Endothelial cell of umbilical vein (primary cell): ENCODE data around the gene ASB6. TPM values are rescaled to one million over a fixed set of nuclear protein-coding genes. Genes with fewer than 3 reads are reported as not detected.

Source experiments
- BruUV-seq: library from RNA; stranded (reverse); fragments of 400-500 nt; replicated peaks from 2 replicates; lab custom pipeline; 2021; lab: Mats Ljungman, UMichigan
- CTCF ChIA-PET: fragments of 300-600, 350-600 bp; sonication (Branson Sonifier 250); formaldehyde crosslinking; loops from one replicate; lab custom pipeline; 2021; ENCODE audit warnings: antibody characterized with exemption, inconsistent platforms; lab: Charles Lee
- POLR2A ChIA-PET: fragments of 300-600, 350-600 bp; sonication (Branson Sonifier 250); formaldehyde crosslinking; loops from one replicate; lab custom pipeline; 2021; ENCODE audit warnings: antibody characterized with exemption, inconsistent platforms; lab: Charles Lee
- DNase-seq: peaks from one replicate; pipeline ENCODE4 v3.0.0-alpha.2; 2011; ENCODE audit warnings: low read depth, low spot score
- FAIRE-seq: peaks from 2 replicates; lab custom pipeline; 2011; peaks lifted over from hg19 to GRCh38; lab: Jason Lieb, UNC
- H2AFZ ChIP-seq: 2 replicates; pipeline ENCODE4 v1.6.0; 2012; ENCODE audit warnings: low read depth, low read length, control low read depth, inconsistent platforms
- H3K27ac ChIP-seq: 2 replicates; pipeline ENCODE4 v1.5.1; 2011; ENCODE audit warnings: low read depth, mild to moderate bottlenecking, control low read depth, low read length, moderate library complexity; ENCODE audit not compliant: insufficient read depth
- H3K27me3 ChIP-seq, 2 experiments: 2 replicates each; pipeline versions ENCODE4 v1.6.0 to v1.6.1; 2011; ENCODE audit warnings: low read length in 2 of 2, mixed read lengths in 1 of 2; ENCODE audit not compliant: control insufficient read depth in 2 of 2, insufficient read depth in 2 of 2
- H3K36me3 ChIP-seq, 2 experiments: 2 replicates in 1 of 2; 3 replicates in 1 of 2; pipeline ENCODE4 v1.5.1; 2011; ENCODE audit warnings: low read length in 2 of 2, mild to moderate bottlenecking in 1 of 2, moderate library complexity in 1 of 2; ENCODE audit not compliant: control insufficient read depth in 2 of 2, insufficient read depth in 2 of 2; ENCODE audit errors: extremely low read depth in 1 of 2
- H3K4me1 ChIP-seq: 3 replicates; pipeline ENCODE4 v1.5.1; 2011; ENCODE audit warnings: mild to moderate bottlenecking, low read length; ENCODE audit not compliant: control insufficient read depth, insufficient read depth; ENCODE audit errors: extremely low read depth
- H3K4me2 ChIP-seq: 2 replicates; pipeline ENCODE4 v1.6.1; 2011; ENCODE audit warnings: low read length, control low read depth, mixed read lengths; ENCODE audit not compliant: insufficient read depth
- H3K4me3 ChIP-seq, 3 experiments: fragments of 200-600 bp in 1 of 3; sonication (generic), shearing (Covaris generic) in 1 of 3; replicated peaks in 1 of 3; 2 replicates each; pipeline ENCODE4 v1.5.1; 2011 to 2016; ENCODE audit warnings: control low read depth in 3 of 3, low read length in 3 of 3, mild to moderate bottlenecking in 2 of 3, inconsistent platforms in 1 of 3, low read depth in 1 of 3, moderate library complexity in 1 of 3; ENCODE audit not compliant: insufficient read depth in 1 of 3
- H3K79me2 ChIP-seq: 2 replicates; pipeline ENCODE4 v1.6.0; 2012; ENCODE audit warnings: low read length, inconsistent platforms; ENCODE audit not compliant: control insufficient read depth, insufficient read depth
- H3K9ac ChIP-seq: replicated peaks from 2 replicates; pipeline ENCODE3; 2011; ENCODE audit warnings: low read length, control low read depth; ENCODE audit not compliant: insufficient read depth; ENCODE audit errors: extremely low read depth
- H3K9me1 ChIP-seq: replicated peaks from 3 replicates; pipeline ENCODE4 v1.6.0; 2011; ENCODE audit warnings: mild to moderate bottlenecking, low read length; ENCODE audit not compliant: control insufficient read depth, insufficient read depth; ENCODE audit errors: extremely low read depth
- H3K9me3 ChIP-seq: replicated peaks from 2 replicates; pipeline ENCODE4 v1.5.1; 2012; ENCODE audit warnings: low read length, inconsistent platforms; ENCODE audit not compliant: control insufficient read depth, insufficient read depth
- H4K20me1 ChIP-seq: replicated peaks from 2 replicates; pipeline ENCODE3; 2011; ENCODE audit warnings: mild to moderate bottlenecking, low read length; ENCODE audit not compliant: control insufficient read depth, insufficient read depth; ENCODE audit errors: extremely low read depth
- EZH2 ChIP-seq: IDR thresholded peaks from 2 replicates; pipeline ENCODE4 v1.6.1; 2012; ENCODE audit warnings: borderline replicate concordance, low read depth, mild to moderate bottlenecking, moderate library complexity, low read length, inconsistent platforms; ENCODE audit not compliant: severe bottlenecking
- FOS ChIP-seq: IDR thresholded peaks from 2 replicates; pipeline ENCODE4 v1.6.1; 2011; ENCODE audit warnings: mild to moderate bottlenecking, low read length, moderate library complexity, borderline replicate concordance; ENCODE audit not compliant: insufficient read depth
- GATA2 ChIP-seq: IDR thresholded peaks from 2 replicates; pipeline ENCODE4 v1.7.0; 2011; ENCODE audit warnings: low read depth, mild to moderate bottlenecking, moderate library complexity, mixed read lengths, low read length; ENCODE audit not compliant: insufficient read length, insufficient read depth
- JUN ChIP-seq: IDR thresholded peaks from 2 replicates; pipeline ENCODE4 v1.6.1; 2011; ENCODE audit warnings: borderline replicate concordance, low read depth; ENCODE audit not compliant: insufficient read length, insufficient read depth
- MYC ChIP-seq: IDR thresholded peaks from one replicate; pipeline ENCODE4 v1.6.1; 2011; ENCODE audit warnings: mild to moderate bottlenecking, low read depth, low read length
- POLR2A ChIP-seq: IDR thresholded peaks from 2 replicates; pipeline ENCODE4 v1.6.1; 2012; ENCODE audit warnings: low read depth, mild to moderate bottlenecking, control low read depth, low read length
- POLR2AphosphoS5 ChIP-seq: IDR thresholded peaks from 2 replicates; pipeline ENCODE4 v1.6.1; 2012; ENCODE audit warnings: low read depth, mild to moderate bottlenecking, control low read depth, low read length, moderate library complexity; ENCODE audit not compliant: insufficient read depth
- dilution Hi-C: fragments of 300-500 bp; cut with MboI; formaldehyde crosslinking; loops from one replicate; pipeline ENCODE4 v1.15.0; 2019; ENCODE audit warnings: low sequenced_read_pairs; ENCODE audit not compliant: extremely low pct_ligation_motif_present
- intact Hi-C: fragments of 100-400 bp; cut with micrococcal nuclease; formaldehyde crosslinking; loops from one replicate; pipeline ENCODE4 v1.10.0; 2022
- polyA plus RNA-seq, 4 experiments: library from polyadenylated mRNA; depleted of rRNA in 3 of 4; stranded (reverse) in 3 of 4; unstranded in 1 of 4; fragments of >200 nt; gene quantifications; 2 replicates each; pipeline versions ENCODE4 v1.2.1 to v1.2.3, GENCODE V29; 2011 to 2012; ENCODE audit warnings: missing spikeins in 1 of 4
- total RNA-seq: library from RNA; stranded (reverse); gene quantifications from 2 replicates; pipeline ENCODE4 v1.2.3, GENCODE V29; 2021
- TF ChIP-seq, protein P1 (sequence below): IDR thresholded peaks from 2 replicates; pipeline ENCODE4 v1.6.1; 2011; ENCODE audit not compliant: insufficient read depth, insufficient read length
- TF ChIP-seq, protein P2 (sequence below), 2 donors: IDR thresholded peaks; 1 replicate in 1 of 2; 2 replicates in 1 of 2; pipeline ENCODE4 v1.5.1; 2011; ENCODE audit warnings: low read length in 2 of 2, mild to moderate bottlenecking in 2 of 2, moderate library complexity in 2 of 2, control low read depth in 1 of 2, inconsistent platforms in 1 of 2, low read depth in 1 of 2; ENCODE audit not compliant: insufficient read depth in 1 of 2; ENCODE audit errors: extremely low read depth in 1 of 2

ASB6 gene
- total and polyA plus RNA-seq, 2 donors (not counting 3 experiments of a cell fraction or from before 2014, with no cell fraction given) = 20.3 to 23.8 TPM

DNA sequence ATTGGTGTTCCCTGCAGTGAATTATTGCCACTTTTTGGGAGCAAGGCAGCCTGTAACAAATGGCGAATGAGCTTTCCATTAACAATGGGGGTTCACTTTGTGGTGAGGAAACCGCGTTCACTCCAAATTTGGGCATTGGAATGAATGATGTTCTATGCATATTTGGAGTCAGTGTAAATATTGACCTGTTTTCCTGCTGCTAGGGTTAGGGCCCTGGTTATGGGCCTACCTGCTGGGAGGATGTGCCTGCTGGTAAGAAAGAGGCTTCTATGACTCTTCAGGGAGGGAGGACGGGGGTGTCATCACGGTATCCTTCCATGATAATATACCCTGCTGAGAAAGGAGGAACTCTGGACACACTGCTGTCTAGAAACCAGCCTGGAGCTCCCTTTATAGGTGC is 50.0 kb downstream of the ASB6 start:
- no peak for DNase-seq
- no peaks in the 10 kb centered on the region for H4K20me1 ChIP-seq
- no peak overlapping the region for H3K4me3 ChIP-seq
- H3K27ac ChIP-seq = no peak overlapping the region
- no peaks in the 10 kb centered on the region for H3K36me3 ChIP-seq
- H3K27me3 ChIP-seq = peaks cover 0 to 3% of the 10 kb centered on the region in 2 experiments
- no peaks in the 10 kb centered on the region for H3K9me1 ChIP-seq
- no TSS peak for BruUV-seq
- dilution Hi-C loops (no loop called here), intact Hi-C loops (no loop called here)
- no peaks in the 10 kb centered on the region for H3K9me3 ChIP-seq
- no peak for TF ChIP-seq JUN
- no peak for TF ChIP-seq MYC
- no peak for TF ChIP-seq EZH2
- TF ChIP-seq POLR2AphosphoS5 = no peak
- TF ChIP-seq, protein P1, sequence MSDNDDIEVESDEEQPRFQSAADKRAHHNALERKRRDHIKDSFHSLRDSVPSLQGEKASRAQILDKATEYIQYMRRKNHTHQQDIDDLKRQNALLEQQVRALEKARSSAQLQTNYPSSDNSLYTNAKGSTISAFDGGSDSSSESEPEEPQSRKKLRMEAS = no peak
- TF ChIP-seq FOS = no peak
- no peak for TF ChIP-seq GATA2
- TF ChIP-seq, protein P2, sequence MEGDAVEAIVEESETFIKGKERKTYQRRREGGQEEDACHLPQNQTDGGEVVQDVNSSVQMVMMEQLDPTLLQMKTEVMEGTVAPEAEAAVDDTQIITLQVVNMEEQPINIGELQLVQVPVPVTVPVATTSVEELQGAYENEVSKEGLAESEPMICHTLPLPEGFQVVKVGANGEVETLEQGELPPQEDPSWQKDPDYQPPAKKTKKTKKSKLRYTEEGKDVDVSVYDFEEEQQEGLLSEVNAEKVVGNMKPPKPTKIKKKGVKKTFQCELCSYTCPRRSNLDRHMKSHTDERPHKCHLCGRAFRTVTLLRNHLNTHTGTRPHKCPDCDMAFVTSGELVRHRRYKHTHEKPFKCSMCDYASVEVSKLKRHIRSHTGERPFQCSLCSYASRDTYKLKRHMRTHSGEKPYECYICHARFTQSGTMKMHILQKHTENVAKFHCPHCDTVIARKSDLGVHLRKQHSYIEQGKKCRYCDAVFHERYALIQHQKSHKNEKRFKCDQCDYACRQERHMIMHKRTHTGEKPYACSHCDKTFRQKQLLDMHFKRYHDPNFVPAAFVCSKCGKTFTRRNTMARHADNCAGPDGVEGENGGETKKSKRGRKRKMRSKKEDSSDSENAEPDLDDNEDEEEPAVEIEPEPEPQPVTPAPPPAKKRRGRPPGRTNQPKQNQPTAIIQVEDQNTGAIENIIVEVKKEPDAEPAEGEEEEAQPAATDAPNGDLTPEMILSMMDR (IDR thresholded peaks at IDR 0.05; ENCODE audit: extremely low read depth in 1 of 2, insufficient read depth in 1 of 2, low read depth in 1 of 2, low read length in 2 of 2) = no peak
- TF ChIP-seq POLR2A = no peak
- H3K9ac ChIP-seq = no peak overlapping the region
- H3K4me1 ChIP-seq = peaks cover 3% of the 10 kb centered on the region
- no peak overlapping the region for H2AFZ ChIP-seq
- CTCF ChIA-PET = interaction anchor here (2.1 kb wide), 1 partner anchor 453 kb away, joined by 4 read pairs; no protein-coding TSS in a partner anchor
- H3K4me2 ChIP-seq = no peak overlapping the region
- no peak for FAIRE-seq
- no peaks in the 10 kb centered on the region for H3K79me2 ChIP-seq
- POLR2A ChIA-PET = interaction anchor here (0.6 kb wide), 1 partner anchor 412 kb away, joined by 9 read pairs; no protein-coding TSS in a partner anchor
